H1 (cell line): ENCODE measurements around the gene PARD6B. TPM values are rescaled to one million over a fixed set of nuclear protein-coding genes. Genes with fewer than 3 reads are reported as not detected.

Source experiments
- CTCF ChIA-PET: fragments of 300-600 bp; sonication (Branson Sonifier 250); formaldehyde crosslinking; loops from one replicate; lab custom pipeline; 2021; ENCODE audit not compliant: partially characterized antibody; lab: Charles Lee
- POLR2A ChIA-PET: fragments of 300-600 bp; sonication (Branson Sonifier 250); formaldehyde crosslinking; loops from one replicate; lab custom pipeline; 2021; ENCODE audit warnings: inconsistent platforms; ENCODE audit not compliant: partially characterized antibody; lab: Charles Lee
- DNase-seq, 2 experiments: peaks; one replicate each; pipeline versions ENCODE4 v3.0.0 to v3.0.0-alpha.2; 2010 to 2022; ENCODE audit warnings: low spot score in 2 of 2, low read depth in 1 of 2, mixed read lengths in 1 of 2
- FAIRE-seq: peaks from 2 replicates; lab custom pipeline; 2011; peaks lifted over from hg19 to GRCh38; lab: Jason Lieb, UNC
- H2AFZ ChIP-seq: 2 replicates; pipeline ENCODE4 v1.8.1; 2012; ENCODE audit warnings: low read length, inconsistent platforms
- H2AK5ac ChIP-seq: 2 replicates; pipeline ENCODE4 v1.6.1; 2013; ENCODE audit warnings: low read depth, low read length
- H2BK120ac ChIP-seq: replicated peaks from 2 replicates; pipeline ENCODE3; 2013; ENCODE audit warnings: low read depth, low read length, inconsistent platforms
- H2BK12ac ChIP-seq: 2 replicates; pipeline ENCODE4 v1.6.1; 2013; ENCODE audit warnings: low read depth, low read length
- H2BK15ac ChIP-seq: 2 replicates; pipeline ENCODE4 v1.6.1; 2013; ENCODE audit warnings: low read length
- H2BK20ac ChIP-seq: 2 replicates; pipeline ENCODE4 v1.6.1; 2013; ENCODE audit warnings: low read length
- H2BK5ac ChIP-seq: 2 replicates; pipeline ENCODE4 v1.6.1; 2013; ENCODE audit warnings: low read depth, low read length
- H3K14ac ChIP-seq: 2 replicates; pipeline ENCODE4 v1.6.1; 2013; ENCODE audit warnings: inconsistent platforms; ENCODE audit not compliant: insufficient read length
- H3K18ac ChIP-seq: 2 replicates; pipeline ENCODE4 v1.6.1; 2013; ENCODE audit warnings: low read length; ENCODE audit errors: extremely low read depth
- H3K23ac ChIP-seq: 2 replicates; pipeline ENCODE4 v1.6.1; 2013; ENCODE audit warnings: inconsistent platforms; ENCODE audit not compliant: insufficient read length
- H3K23me2 ChIP-seq: 2 replicates; pipeline ENCODE4 v1.6.1; 2013; ENCODE audit warnings: low read depth, low read length
- H3K27ac ChIP-seq: 2 replicates; pipeline ENCODE4 v1.6.1; 2011; ENCODE audit warnings: low read depth, low read length, inconsistent platforms
- H3K27me3 ChIP-seq, 4 experiments: replicated peaks in 1 of 4; 1 replicate in 1 of 4; 2 replicates in 3 of 4; pipeline versions ENCODE4 v1.6.1 to v1.8.1; 2011 to 2013; ENCODE audit warnings: low read length in 3 of 4, mild to moderate bottlenecking in 3 of 4, inconsistent platforms in 2 of 4, mixed read lengths in 2 of 4, moderate library complexity in 1 of 4; ENCODE audit not compliant: control insufficient read depth in 3 of 4, insufficient read depth in 3 of 4; ENCODE audit errors: extremely low read depth in 1 of 4
- H3K36me3 ChIP-seq, 4 experiments: 2 replicates each; pipeline versions ENCODE4 v1.6.1 to v1.8.1; 2011 to 2013; ENCODE audit warnings: mild to moderate bottlenecking in 4 of 4, low read length in 3 of 4, moderate library complexity in 2 of 4, control low read depth in 1 of 4, inconsistent platforms in 1 of 4; ENCODE audit not compliant: insufficient read depth in 4 of 4, control insufficient read depth in 2 of 4
- H3K4ac ChIP-seq: replicated peaks from 2 replicates; pipeline ENCODE3; 2013; ENCODE audit warnings: low read length, low read depth, mixed read lengths, inconsistent platforms; ENCODE audit not compliant: insufficient read length
- H3K4me1 ChIP-seq, 4 experiments: replicated peaks in 1 of 4; 1 replicate in 1 of 4; 2 replicates in 3 of 4; pipeline versions ENCODE4 v1.6.1 to v1.8.1; 2011 to 2013; ENCODE audit warnings: low read length in 3 of 4, inconsistent platforms in 2 of 4, mixed read lengths in 1 of 4; ENCODE audit not compliant: insufficient read depth in 4 of 4, control insufficient read depth in 3 of 4
- H3K4me2 ChIP-seq, 2 experiments: 2 replicates each; pipeline versions ENCODE4 v1.6.1 to v1.8.1; 2011 to 2013; ENCODE audit warnings: low read depth in 2 of 2, low read length in 2 of 2, control low read depth in 1 of 2, inconsistent platforms in 1 of 2, mild to moderate bottlenecking in 1 of 2; ENCODE audit not compliant: insufficient read depth in 1 of 2
- H3K4me3 ChIP-seq, 4 experiments: fragments of 200-600, 300-600 bp in 1 of 4; sonication (generic), shearing (Covaris generic), sonication (Bioruptor Twin) in 1 of 4; 2 replicates each; pipeline versions ENCODE4 v1.5.1 to v1.8.1; 2011 to 2016; ENCODE audit warnings: low read length in 4 of 4, low read depth in 3 of 4, control low read depth in 2 of 4, inconsistent platforms in 2 of 4, mild to moderate bottlenecking in 2 of 4, mixed read lengths in 1 of 4, moderate library complexity in 1 of 4; ENCODE audit not compliant: insufficient read depth in 2 of 4; ENCODE audit errors: extremely low read depth in 1 of 4
- H3K56ac ChIP-seq: replicated peaks from 2 replicates; pipeline ENCODE3; 2013; ENCODE audit warnings: low read depth, mild to moderate bottlenecking, mixed read lengths, low read length, inconsistent platforms; ENCODE audit not compliant: insufficient read length
- H3K79me1 ChIP-seq: 2 replicates; pipeline ENCODE4 v1.6.1; 2013; ENCODE audit warnings: low read depth, low read length, control low read depth
- H3K79me2 ChIP-seq, 2 experiments: 2 replicates each; pipeline versions ENCODE4 v1.6.1 to v1.8.1; 2012 to 2013; ENCODE audit warnings: low read length in 2 of 2, mild to moderate bottlenecking in 2 of 2, inconsistent platforms in 1 of 2; ENCODE audit not compliant: insufficient read depth in 2 of 2, control insufficient read depth in 1 of 2
- H3K9ac ChIP-seq, 4 experiments: replicated peaks in 1 of 4; 1 replicate in 1 of 4; 2 replicates in 3 of 4; pipeline versions ENCODE4 v1.6.1 to v1.8.1; 2011 to 2013; ENCODE audit warnings: low read depth in 3 of 4, low read length in 3 of 4, control low read depth in 2 of 4, mild to moderate bottlenecking in 2 of 4, moderate library complexity in 2 of 4, inconsistent platforms in 1 of 4; ENCODE audit errors: extremely low read depth in 1 of 4
- H3K9me3 ChIP-seq, 2 experiments: 2 replicates each; pipeline versions ENCODE4 v1.6.1 to v1.8.1; 2012 to 2013; ENCODE audit warnings: mild to moderate bottlenecking in 2 of 2, moderate library complexity in 2 of 2, control low read depth in 1 of 2, inconsistent platforms in 1 of 2, low read depth in 1 of 2, low read length in 1 of 2, mixed read lengths in 1 of 2; ENCODE audit not compliant: insufficient read depth in 2 of 2
- H4K20me1 ChIP-seq, 2 experiments: replicated peaks in 1 of 2; 2 replicates each; pipeline versions ENCODE3 to v1.8.1; 2011 to 2013; ENCODE audit warnings: inconsistent platforms in 2 of 2, low read length in 2 of 2, mild to moderate bottlenecking in 1 of 2; ENCODE audit not compliant: insufficient read depth in 2 of 2, control insufficient read depth in 1 of 2
- H4K5ac ChIP-seq: 2 replicates; pipeline ENCODE4 v1.6.1; 2013; ENCODE audit warnings: low read length, low read depth, mixed read lengths, inconsistent platforms; ENCODE audit not compliant: insufficient read length
- H4K8ac ChIP-seq: 2 replicates; pipeline ENCODE4 v1.8.0; 2013; ENCODE audit warnings: mild to moderate bottlenecking, moderate library complexity, low read length, inconsistent platforms; ENCODE audit not compliant: insufficient read depth; ENCODE audit errors: extremely low read depth
- H4K91ac ChIP-seq: replicated peaks from 2 replicates; pipeline ENCODE3; 2013; ENCODE audit warnings: low read length, mixed read lengths, inconsistent platforms; ENCODE audit not compliant: insufficient read length
- ASH2L ChIP-seq: fragments of 200-600, 300-600 bp; sonication (generic); IDR thresholded peaks from one replicate; pipeline ENCODE4 v1.7.1; 2017; ENCODE audit warnings: low read length
- CBX5 ChIP-seq: fragments of 300-800, 300-1000 bp; sonication (generic); IDR thresholded peaks from 2 replicates; pipeline ENCODE4 v1.7.1; 2016; ENCODE audit warnings: antibody characterized with exemption, low read length, low read depth
- CHD1 ChIP-seq: IDR thresholded peaks from 2 replicates; pipeline ENCODE4 v1.6.1; 2012; ENCODE audit warnings: low read depth, low read length, improper control_type of control experiment
- CREB1 ChIP-seq: IDR thresholded peaks from 2 replicates; pipeline ENCODE4 v1.6.1; 2012; ENCODE audit warnings: inconsistent platforms
- JUND ChIP-seq: IDR thresholded peaks from 2 replicates; pipeline ENCODE4 v1.6.1; 2011; ENCODE audit warnings: mild to moderate bottlenecking, improper control_type of control experiment, low read length
- MAFK ChIP-seq: IDR thresholded peaks from 2 replicates; pipeline ENCODE4 v1.6.1; 2012; ENCODE audit warnings: low read depth, mild to moderate bottlenecking, improper control_type of control experiment, low read length
- NRF1 ChIP-seq: IDR thresholded peaks from 2 replicates; pipeline ENCODE4 v1.6.1; 2011; ENCODE audit warnings: mild to moderate bottlenecking, low read depth, low read length, improper control_type of control experiment
- RFX5 ChIP-seq: IDR thresholded peaks from 2 replicates; pipeline ENCODE4 v1.6.1; 2011; ENCODE audit warnings: low read depth, low read length, improper control_type of control experiment, borderline replicate concordance
- SP1 ChIP-seq: IDR thresholded peaks from 2 replicates; pipeline ENCODE4 v1.6.1; 2011; ENCODE audit warnings: low read depth, low read length
- SP4 ChIP-seq: IDR thresholded peaks from 2 replicates; pipeline ENCODE4 v1.6.1; 2012; ENCODE audit warnings: low read length, inconsistent platforms
- TEAD4 ChIP-seq: IDR thresholded peaks from 2 replicates; pipeline ENCODE4 v1.6.1; 2012; ENCODE audit warnings: low read depth, low read length, inconsistent platforms, mixed read lengths
- WGBS, 2 experiments: shearing (Covaris generic) in 1 of 2; methylation state at CpG; one replicate each; pipeline versions ENCODE4 v1.1.6 to v1.1.7; 2013 to 2015; ENCODE audit warnings: low lambda C conversion rate in 2 of 2, mixed read lengths in 2 of 2, inconsistent platforms in 1 of 2, low coverage in 1 of 2, missing lambda C conversion rate in 1 of 2; ENCODE audit not compliant: insufficient replicate concordance in 2 of 2, insufficient coverage in 1 of 2, insufficient read length in 1 of 2; ENCODE audit errors: extremely low coverage in 1 of 2, missing lambda C conversion rate in 1 of 2; 5-methylcytosine and 5-hydroxymethylcytosine counted together
- polyA plus RNA-seq, 7 experiments: library from polyadenylated mRNA; depleted of rRNA in 3 of 7; stranded (reverse) in 5 of 7; unstranded in 2 of 7; fragments of >200 nt in 5 of 7; fragments of 200-250 nt in 2 of 7; gene quantifications; 1 replicate in 5 of 7; 2 replicates in 1 of 7; 4 replicates in 1 of 7; pipeline versions ENCODE4 v1.2.1 to v1.2.3, GENCODE V29; 2011 to 2013; ENCODE audit warnings: missing spikeins in 2 of 7, mixed read lengths in 2 of 7
- total RNA-seq: library from RNA; stranded (reverse); fragmentation: NEBNext Ultra II Directional; extraction: Animal tissue kit (Norgen Biotek cat#: 25700); gene quantifications from 2 replicates; pipeline ENCODE4 v1.2.1, GENCODE V29; 2021

Gene PARD6B
- total and polyA plus RNA-seq, 2 of the 8 experiments (the other 6 are each of a cell fraction or from before 2014, with no cell fraction given): 5.2 to 34.1 TPM

- no peak for TF ChIP-seq ASH2L
- TF ChIP-seq CHD1: no peak
- no peak for TF ChIP-seq MAFK
- no peak for TF ChIP-seq SP1
- no peak for TF ChIP-seq NRF1
- TF ChIP-seq CREB1: no peak
- no peak for TF ChIP-seq SP4
- no peak for TF ChIP-seq CBX5
- TF ChIP-seq TEAD4: no peak
- TF ChIP-seq JUND: no peak
- no peak for TF ChIP-seq RFX5
- TF ChIP-seq, all 59 proteins: peak for 0
- no peak overlapping the region for H3K4me3 ChIP-seq
- H3K56ac ChIP-seq: no peak overlapping the region
- ChIA-PET CTCF (interaction anchor here (0.9 to 1.7 kb wide), 8 partner anchors 9 to 188 kb away, joined by 3 to 6 read pairs (median 3); no protein-coding TSS in a partner anchor), POLR2A (interaction anchor here (0.6 to 1.1 kb wide), 2 partner anchors 109 to 129 kb away, joined by 3 read pairs; no protein-coding TSS in a partner anchor)
- H2BK15ac ChIP-seq: no peak overlapping the region
- no peaks in the 10 kb centered on the region; a peak in 1 of 4 replicates for H3K79me2 ChIP-seq
- no peak for DNase-seq
- H3K4me2 ChIP-seq: no peak overlapping the region
- no peak overlapping the region for H3K14ac ChIP-seq
- H3K9ac ChIP-seq: no peak overlapping the region
- no peaks in the 10 kb centered on the region for H3K9me3 ChIP-seq
- H2AK5ac ChIP-seq: no peak overlapping the region
- no peak overlapping the region for H4K91ac ChIP-seq
- peaks cover 0 to 2% of the 10 kb centered on the region in 2 experiments for H4K20me1 ChIP-seq
- H2BK20ac ChIP-seq: no peak overlapping the region
- no peak for FAIRE-seq
- H3K23me2 ChIP-seq: peaks cover 1% of the 10 kb centered on the region; the same call in 1 of the 2 replicates
- H2BK5ac ChIP-seq: no peak overlapping the region
- H3K36me3 ChIP-seq: no peaks in the 10 kb centered on the region
- no peak overlapping the region for H3K4ac ChIP-seq
- H3K27me3 ChIP-seq: no peaks in the 10 kb centered on the region
- no peak overlapping the region for H3K23ac ChIP-seq
- 87% methylated on average over 8 of the region's 8 CpGs; no CpG with 5 or more reads in 1 of the 2 experiments for WGBS, 2 experiments
- H4K8ac ChIP-seq: no peak overlapping the region; the same call in 1 of the 2 replicates
- H3K4me1 ChIP-seq: peaks cover 0 to 9% (median 3%) of the 10 kb centered on the region in 4 experiments; a peak in 5 of 7 replicates
- H3K79me1 ChIP-seq: peaks cover 4% of the 10 kb centered on the region
- H3K18ac ChIP-seq: no peak overlapping the region
- H4K5ac ChIP-seq: no peak overlapping the region
- no peak overlapping the region for H2BK120ac ChIP-seq
- no peak overlapping the region for H2AFZ ChIP-seq
- no peak overlapping the region for H2BK12ac ChIP-seq
- no peak overlapping the region for H3K27ac ChIP-seq
Measured at GRCh38 chr20:50799890-50800550, 68.6 kb downstream of the PARD6B start.
